Measurements from ENCODE around the gene EED. TPM values are rescaled to one million over a fixed set of nuclear protein-coding genes. Genes with fewer than 3 reads are reported as not detected.
A peak's percentile ranks its signal among the peaks of the same experiment; 100 is the strongest.

Gene EED
- total and polyA plus RNA-seq, 9 of the 15 experiments (the other 6 are each of a cell fraction or from before 2014, with no cell fraction given), result 33.0 to 110 (median 55.1) TPM

DNA sequence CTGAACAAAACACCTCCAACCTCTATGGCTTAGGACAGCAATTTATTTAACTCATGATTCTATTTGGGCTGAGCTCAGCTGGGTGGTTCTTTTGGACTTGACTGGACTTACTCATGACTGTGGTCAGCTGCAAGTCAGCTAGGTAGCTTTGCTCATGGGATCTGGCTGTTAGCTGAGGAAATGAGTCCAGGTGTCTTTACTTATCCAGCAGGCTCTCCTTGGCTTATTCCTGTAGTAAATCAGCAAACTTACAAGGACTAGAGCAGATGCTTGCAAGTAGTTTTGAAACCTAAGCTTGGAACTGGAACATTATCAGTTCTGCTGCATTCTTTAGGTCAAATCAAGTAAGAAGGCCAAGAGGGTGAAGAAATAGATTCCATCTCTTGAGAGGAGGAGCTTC, 49.5 kb downstream of the EED start (continued):
- TF ChIP-seq ZBTB5 (IDR thresholded peaks at IDR 0.05) (no peak), ZNF655 (CRISPR knock-in tag; IDR thresholded peaks at IDR 0.05) (no peak), CREM (IDR thresholded peaks at IDR 0.05; ENCODE audit: low read depth) (no peak), ZNF583 (CRISPR knock-in tag; IDR thresholded peaks at IDR 0.05) (no peak), HCFC1 (IDR thresholded peaks at IDR 0.05; ENCODE audit: low read depth, low read length) (no peak), ARID1B (IDR thresholded peaks at IDR 0.05) (no peak), CHCHD3 (CRISPR knock-in tag; IDR thresholded peaks at IDR 0.05) (no peak), ZBTB7A (IDR thresholded peaks at IDR 0.05; ENCODE audit: borderline replicate concordance, control insufficient read depth, low read depth, low read length) (no peak)

DNA sequence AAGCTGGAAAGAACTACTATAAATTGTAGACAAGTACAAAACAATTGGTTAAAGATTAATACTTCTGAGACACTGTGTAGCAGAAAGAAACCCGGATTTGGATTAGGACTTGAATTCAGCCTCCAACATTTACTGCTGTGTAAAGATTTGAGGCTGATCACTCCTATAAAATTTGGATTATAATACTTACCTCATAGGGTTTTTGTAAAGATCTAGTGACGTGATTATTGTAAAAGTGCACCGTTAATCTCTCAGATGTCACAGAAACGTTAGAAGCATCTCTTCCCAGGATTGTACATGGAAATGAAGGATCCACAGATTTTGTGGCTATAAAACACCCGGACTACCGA, 57.2 kb downstream of the EED start:
- Histone ChIP-seq H4K20me1 (replicated peaks; ENCODE audit: control insufficient read depth, insufficient read depth, low read length) (no peaks in the 10 kb centered on the region), H3K27me3 (ENCODE audit: control insufficient read depth in 2 of 2, insufficient read depth in 2 of 2, low read length in 2 of 2) (no peaks in the 10 kb centered on the region), H3K4me3 (peak overlapping the region; percentile 79), H3K79me2 (ENCODE audit: control insufficient read depth, insufficient read depth, low read length) (peaks cover 28% of the 10 kb centered on the region), H3K9me3 (replicated peaks; ENCODE audit: control insufficient read depth, insufficient read depth, low read depth, low read length) (no peaks in the 10 kb centered on the region), H3K4me1 (replicated peaks in 1 of 2; ENCODE audit: control insufficient read depth in 2 of 2, insufficient read depth in 2 of 2, low read length in 2 of 2) (no peaks in the 10 kb centered on the region; a peak in 1 of 5 replicates), H3K9me1 (ENCODE audit: control insufficient read depth, insufficient read depth, low read length) (no peaks in the 10 kb centered on the region), H3K4me2 (ENCODE audit: insufficient read depth, low read length) (peak overlapping the region; percentile 90), H3K9ac (ENCODE audit: insufficient read depth in 1 of 2, low read depth in 2 of 2, low read length in 2 of 2) (peak overlapping the region in 1 of 2 experiments; percentile 85; a peak in 3 of 4 replicates), H3K27ac (ENCODE audit: extremely low read depth, low read depth, low read length) (no peak overlapping the region), H2AFZ (ENCODE audit: low read depth, low read length) (peak overlapping the region; percentile 98), H3K36me3 (ENCODE audit: control insufficient read depth, insufficient read depth, low read length) (peaks cover 10% of the 10 kb centered on the region; the same call in 1 of the 3 replicates)
- BruUV-seq (replicated peaks), result no TSS peak
- ChIA-PET POLR2A (interaction anchor here (0.5 to 1.2 kb wide), 2 partner anchors 9 to 1284 kb away, joined by 4 to 5 read pairs; no protein-coding TSS in a partner anchor), CTCF (ENCODE audit: low intra/inter-chr PET ratio) (no interaction called here)
- in situ Hi-C loops (cut with MboI), result no loop called here
- DNase-seq (ENCODE audit: extremely low read depth in 1 of 4, low spot score in 3 of 4) (no peak), FAIRE-seq (no peak), ATAC-seq (no peak)
- intact Hi-C loops (cut with micrococcal nuclease), result no loop called here
- WGBS (ENCODE audit: insufficient coverage, low coverage, missing lambda C conversion rate), result 0% methylated on average over 6 of the region's 6 CpGs
- TF ChIP-seq NR1H2 (CRISPR knock-in tag; IDR thresholded peaks at IDR 0.05), result no peak
- TF ChIP-seq NR2C2 (CRISPR knock-in tag; IDR thresholded peaks at IDR 0.05), result no peak
- peak; percentile 96; the same call in 1 of the 2 replicates for TF ChIP-seq NR2C2 (tag; IDR thresholded peaks at IDR 0.05)
- TF ChIP-seq ERF (CRISPR knock-in tag; IDR thresholded peaks at IDR 0.05), result no peak
- TF ChIP-seq TAF1 (IDR thresholded peaks at IDR 0.05; ENCODE audit: control insufficient read depth, extremely low read depth, insufficient read depth, low read length, severe bottlenecking), result no peak
- TF ChIP-seq ARNT (IDR thresholded peaks at IDR 0.05), result peak in 1 of 2 experiments; percentile 36; a peak in 1 of 4 replicates
- no peak for TF ChIP-seq TEAD1 (CRISPR knock-in tag; IDR thresholded peaks at IDR 0.05)
- TF ChIP-seq ZBTB12 (CRISPR knock-in tag; IDR thresholded peaks at IDR 0.05), result no peak
- TF ChIP-seq RBM17 (IDR thresholded peaks at IDR 0.05; ENCODE audit: borderline replicate concordance, low read depth, low read length), result no peak
- TF ChIP-seq SP2 (IDR thresholded peaks at IDR 0.05; ENCODE audit: extremely low read depth, low read depth, low read length, poor library complexity, severe bottlenecking), result no peak
